NCI-H2196 treated with DMSO at 0.1 percent for 48 hours (cell line): ENCODE measurements around the gene OR4B1.

Experiments used
- DNase-seq: peaks from one replicate; lab custom pipeline; 2025; ENCODE audit not compliant: unreplicated experiment; lab: John Stamatoyannopoulos, UW

The OR4B1 gene

DNA sequence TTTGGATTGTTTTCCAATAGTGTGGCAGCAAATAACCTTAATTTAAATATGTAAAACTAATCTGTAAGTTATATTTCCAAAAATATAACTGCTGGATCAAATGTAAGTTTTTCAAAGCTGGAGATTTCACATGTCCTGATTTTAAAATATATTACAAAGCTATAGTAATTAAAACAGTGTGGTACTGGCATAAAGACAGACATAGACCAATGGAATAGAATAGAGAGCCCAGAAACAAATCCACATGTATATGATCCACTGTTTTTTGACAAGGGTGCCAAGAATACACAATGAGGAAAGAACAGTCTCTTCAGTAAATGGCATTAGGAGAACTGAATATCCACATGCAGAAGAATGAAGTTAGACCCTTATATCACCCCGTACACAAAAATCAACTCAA, 32.3 kb downstream of the OR4B1 start:
- no peak for DNase-seq

DNA sequence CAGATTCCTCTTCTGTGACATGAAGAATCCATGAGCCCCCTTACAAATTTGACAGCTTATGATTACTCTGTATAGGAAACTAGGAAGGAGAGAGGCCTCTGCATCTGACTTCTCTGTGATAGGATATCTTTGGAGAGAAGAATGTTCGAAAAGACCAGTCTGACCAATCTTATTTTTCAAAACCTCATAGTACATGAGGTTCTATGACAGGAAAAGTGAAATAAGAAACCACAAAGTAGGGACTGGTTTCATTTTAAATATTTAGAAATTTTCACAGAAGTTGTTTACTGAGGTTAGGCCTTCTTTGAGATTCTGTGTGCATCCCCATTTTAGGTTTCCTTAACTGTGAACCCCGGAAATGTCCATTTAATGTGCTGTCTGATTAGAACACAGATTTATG, 45.0 kb downstream of the OR4B1 start:
- DNase-seq = no peak

DNA sequence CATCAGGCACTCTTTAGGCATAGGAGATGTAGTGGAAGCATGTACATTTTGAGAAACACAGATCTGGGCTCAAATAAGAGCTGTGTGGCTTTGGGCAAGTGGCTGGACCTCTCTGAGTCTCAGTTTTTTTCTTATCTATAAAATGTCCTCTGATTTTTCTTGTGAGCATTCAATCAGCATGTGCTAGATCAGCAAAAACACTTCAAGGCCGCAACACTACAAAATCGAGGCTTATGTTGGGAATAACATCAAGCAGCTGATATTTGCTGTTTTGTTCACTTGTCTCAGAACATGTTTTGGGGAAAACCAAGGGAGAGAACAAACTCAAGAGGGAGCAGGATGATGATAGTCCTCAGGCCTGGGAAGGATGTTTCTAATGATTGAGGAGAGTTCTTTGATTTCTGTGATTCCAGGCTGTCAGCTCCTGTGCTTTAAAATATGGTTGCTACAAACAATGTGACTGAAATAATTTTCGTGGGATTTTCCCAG, 46.9 kb downstream of the OR4B1 start, which contains the start of gene OR4X1:
Gene OR4X1 (plus strand): TSS at position 439 of the 489 bp plus-strand sequence. CDS start 0 bp downstream, at position 439.
- no peak for DNase-seq
